DND-41 (cell line): Measurements from ENCODE around the gene FMN2.

Source experiments
- ATAC-seq: fragments of 200-7000 bp; cut with Tn5 transposase; 3 replicates; pipeline ENCODE4 v1.9.1; 2021; ENCODE audit warnings: low read depth; ENCODE audit not compliant: insufficient read depth
- DNase-seq: peaks from one replicate; pipeline ENCODE4 v3.0.0-alpha.2; 2020
- H2AFZ ChIP-seq: 2 replicates; pipeline ENCODE4 v1.6.0; 2012; ENCODE audit warnings: low read depth, low read length
- H3K27ac ChIP-seq: 2 replicates; pipeline ENCODE4 v1.5.1; 2012; ENCODE audit warnings: low read length, inconsistent platforms
- H3K27me3 ChIP-seq: fragments of 200-600 bp; sonication (generic); 2 replicates; pipeline ENCODE4 v1.6.0; 2012; ENCODE audit warnings: low read length, mild to moderate bottlenecking, inconsistent platforms; ENCODE audit not compliant: insufficient read depth, poor library complexity
- H3K36me3 ChIP-seq: 2 replicates; pipeline ENCODE4 v1.5.1; 2012; ENCODE audit warnings: low read length, inconsistent platforms; ENCODE audit not compliant: insufficient read depth
- H3K4me1 ChIP-seq: 2 replicates; pipeline ENCODE4 v1.5.1; 2012; ENCODE audit warnings: mild to moderate bottlenecking, low read length; ENCODE audit not compliant: insufficient read depth
- H3K4me2 ChIP-seq: 2 replicates; pipeline ENCODE4 v1.6.0; 2012; ENCODE audit warnings: mild to moderate bottlenecking, moderate library complexity, low read length, inconsistent platforms; ENCODE audit not compliant: insufficient read depth
- H3K4me3 ChIP-seq, 2 experiments: fragments of 200-600 bp in 1 of 2; shearing (Covaris generic) in 1 of 2; 2 replicates each; pipeline ENCODE4 v1.5.1; 2012 to 2016; ENCODE audit warnings: inconsistent platforms in 2 of 2, low read length in 2 of 2, mild to moderate bottlenecking in 2 of 2, low read depth in 1 of 2, moderate library complexity in 1 of 2
- H3K79me2 ChIP-seq: 2 replicates; pipeline ENCODE4 v1.6.0; 2012; ENCODE audit warnings: low read length, inconsistent platforms; ENCODE audit not compliant: insufficient read depth
- H3K9ac ChIP-seq: 2 replicates; pipeline ENCODE4 v1.6.0; 2012; ENCODE audit warnings: low read depth, mild to moderate bottlenecking, inconsistent platforms, low read length, moderate library complexity
- H3K9me3 ChIP-seq: 2 replicates; pipeline ENCODE4 v1.5.1; 2012; ENCODE audit warnings: low read length, moderate library complexity, mild to moderate bottlenecking, inconsistent platforms; ENCODE audit not compliant: insufficient read depth, severe bottlenecking
- H4K20me1 ChIP-seq: 2 replicates; pipeline ENCODE4 v1.6.0; 2012; ENCODE audit warnings: low read length; ENCODE audit not compliant: insufficient read depth
- CTCF ChIP-seq: IDR thresholded peaks from 2 replicates; pipeline ENCODE4 v1.5.1; 2012; ENCODE audit warnings: borderline replicate concordance, low read length, moderate library complexity, mild to moderate bottlenecking; ENCODE audit not compliant: poor library complexity, severe bottlenecking; ENCODE audit errors: extremely low read depth
- EZH2 ChIP-seq: IDR thresholded peaks from 3 replicates; pipeline ENCODE4 v1.6.1; 2012; ENCODE audit warnings: borderline replicate concordance, low read depth, mild to moderate bottlenecking, moderate library complexity, low read length, inconsistent platforms; ENCODE audit not compliant: severe bottlenecking

The FMN2 gene

GRCh38 chr1:240487493-240487892 lies 395.8 kb downstream of the FMN2 start:
- DNase-seq = no peak
- TF ChIP-seq EZH2 (no peak), CTCF (no peak)
- Histone ChIP-seq H4K20me1 (no peaks in the 10 kb centered on the region), H2AFZ (no peak overlapping the region), H3K9me3 (no peaks in the 10 kb centered on the region), H3K79me2 (no peaks in the 10 kb centered on the region), H3K4me3 (no peak overlapping the region), H3K36me3 (no peaks in the 10 kb centered on the region), H3K4me1 (no peaks in the 10 kb centered on the region), H3K27ac (no peak overlapping the region), H3K4me2 (no peak overlapping the region), H3K27me3 (no peaks in the 10 kb centered on the region), H3K9ac (no peak overlapping the region)
- ATAC-seq = no peak

- H3K4me2 ChIP-seq = no peak overlapping the region
- H3K4me3 ChIP-seq = no peak overlapping the region
- TF ChIP-seq EZH2 (no peak), CTCF (no peak)
- H3K79me2 ChIP-seq = no peaks in the 10 kb centered on the region
- DNase-seq = no peak
- H3K9me3 ChIP-seq = no peaks in the 10 kb centered on the region
- H3K27me3 ChIP-seq = no peaks in the 10 kb centered on the region
- no peaks in the 10 kb centered on the region for H4K20me1 ChIP-seq
- ATAC-seq = no peak
- H2AFZ ChIP-seq = no peak overlapping the region
- H3K4me1 ChIP-seq = no peaks in the 10 kb centered on the region
- H3K27ac ChIP-seq = no peak overlapping the region
- no peak overlapping the region for H3K9ac ChIP-seq
- H3K36me3 ChIP-seq = no peaks in the 10 kb centered on the region
These were observed 399.5 kb downstream of the FMN2 start for GRCh38 chr1:240491156-240491555.

GRCh38 chr1:240491796-240492195 lies 400.1 kb downstream of the FMN2 start:
- Histone ChIP-seq H3K4me1 (no peaks in the 10 kb centered on the region), H3K36me3 (no peaks in the 10 kb centered on the region), H4K20me1 (no peaks in the 10 kb centered on the region), H3K9me3 (no peaks in the 10 kb centered on the region), H3K4me3 (no peak overlapping the region), H2AFZ (no peak overlapping the region), H3K27ac (no peak overlapping the region), H3K79me2 (no peaks in the 10 kb centered on the region), H3K4me2 (no peak overlapping the region), H3K9ac (no peak overlapping the region), H3K27me3 (no peaks in the 10 kb centered on the region)
- no peak for TF ChIP-seq CTCF
- TF ChIP-seq EZH2 = no peak
- ATAC-seq = no peak
- DNase-seq = no peak

GRCh38 chr1:240492832-240493440 lies 401.3 kb downstream of the FMN2 start:
- no peaks in the 10 kb centered on the region for H4K20me1 ChIP-seq
- H3K4me1 ChIP-seq = no peaks in the 10 kb centered on the region; the same call in 1 of the 2 replicates
- no peaks in the 10 kb centered on the region for H3K79me2 ChIP-seq
- H3K27me3 ChIP-seq = no peaks in the 10 kb centered on the region
- H3K9me3 ChIP-seq = no peaks in the 10 kb centered on the region
- no peak for TF ChIP-seq EZH2
- TF ChIP-seq CTCF = no peak
- H2AFZ ChIP-seq = no peak overlapping the region
- no peak overlapping the region for H3K4me2 ChIP-seq
- no peaks in the 10 kb centered on the region for H3K36me3 ChIP-seq
- no peak overlapping the region for H3K4me3 ChIP-seq
- DNase-seq = no peak
- H3K9ac ChIP-seq = no peak overlapping the region
- H3K27ac ChIP-seq = no peak overlapping the region
- no peak for ATAC-seq
